ENCODE data around the gene CD19.

DNA sequence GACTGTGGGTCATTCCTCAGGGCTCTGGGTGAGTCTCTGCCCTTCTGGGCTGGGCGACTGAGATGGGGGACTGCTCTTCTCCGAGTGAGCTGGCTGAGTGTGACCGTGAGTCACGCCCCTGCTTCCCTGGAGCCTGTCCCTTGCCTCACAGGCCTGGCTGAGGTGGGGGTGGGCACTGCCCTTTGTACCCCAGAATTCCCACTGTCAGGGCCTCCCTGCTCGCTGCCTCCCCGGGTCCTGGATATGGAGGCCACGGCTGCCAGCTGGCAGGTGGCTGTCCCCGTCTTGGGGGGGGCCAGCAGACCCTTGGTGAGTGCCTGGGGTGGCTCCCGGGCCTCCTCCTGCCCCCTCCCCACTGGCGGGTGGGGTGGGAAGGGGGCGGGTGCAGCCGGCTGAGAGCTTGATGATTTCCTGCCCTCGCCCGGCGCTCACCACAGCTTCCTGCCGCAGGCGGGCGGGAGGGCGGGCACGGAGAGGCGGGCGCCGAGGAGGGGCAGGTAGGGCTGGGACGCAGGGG is 52.9 kb downstream of the CD19 start, which contains the start of gene LAT:
- TF ChIP-seq, protein P1, sequence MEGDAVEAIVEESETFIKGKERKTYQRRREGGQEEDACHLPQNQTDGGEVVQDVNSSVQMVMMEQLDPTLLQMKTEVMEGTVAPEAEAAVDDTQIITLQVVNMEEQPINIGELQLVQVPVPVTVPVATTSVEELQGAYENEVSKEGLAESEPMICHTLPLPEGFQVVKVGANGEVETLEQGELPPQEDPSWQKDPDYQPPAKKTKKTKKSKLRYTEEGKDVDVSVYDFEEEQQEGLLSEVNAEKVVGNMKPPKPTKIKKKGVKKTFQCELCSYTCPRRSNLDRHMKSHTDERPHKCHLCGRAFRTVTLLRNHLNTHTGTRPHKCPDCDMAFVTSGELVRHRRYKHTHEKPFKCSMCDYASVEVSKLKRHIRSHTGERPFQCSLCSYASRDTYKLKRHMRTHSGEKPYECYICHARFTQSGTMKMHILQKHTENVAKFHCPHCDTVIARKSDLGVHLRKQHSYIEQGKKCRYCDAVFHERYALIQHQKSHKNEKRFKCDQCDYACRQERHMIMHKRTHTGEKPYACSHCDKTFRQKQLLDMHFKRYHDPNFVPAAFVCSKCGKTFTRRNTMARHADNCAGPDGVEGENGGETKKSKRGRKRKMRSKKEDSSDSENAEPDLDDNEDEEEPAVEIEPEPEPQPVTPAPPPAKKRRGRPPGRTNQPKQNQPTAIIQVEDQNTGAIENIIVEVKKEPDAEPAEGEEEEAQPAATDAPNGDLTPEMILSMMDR (IDR thresholded peaks at IDR 0.05), result no peak
- no peak for TF ChIP-seq POLR2A (IDR thresholded peaks at IDR 0.05)
